ENCODE data around the gene HBP1.
"Not testable (repeated sequence)": the region's sequence is repeated elsewhere in the genome, so short reads cannot be mapped to it uniquely, and the experiment has no call there.

GRCh38 chr7:107155726-107156125, 13.1 kb upstream of the HBP1 start:
- TF ChIP-seq YY1 (IDR thresholded peaks at IDR 0.05; ENCODE audit: insufficient read depth, insufficient read length); ZNF274 (IDR thresholded peaks at IDR 0.05; ENCODE audit: low read depth, low read length); SUZ12 (IDR thresholded peaks at IDR 0.05; ENCODE audit: extremely low read depth, insufficient read depth, insufficient read length): not testable (repeated sequence)

Data from NT2/D1 (cell line).